ENCODE data around the gene P2RY13. TPM values are rescaled to one million over a fixed set of nuclear protein-coding genes. Genes with fewer than 3 reads are reported as not detected.
A peak's percentile ranks its signal among the peaks of the same experiment; 100 is the strongest.

Gene P2RY13
- total RNA-seq, 1 experiment from 2014 or later = not detected

DNA sequence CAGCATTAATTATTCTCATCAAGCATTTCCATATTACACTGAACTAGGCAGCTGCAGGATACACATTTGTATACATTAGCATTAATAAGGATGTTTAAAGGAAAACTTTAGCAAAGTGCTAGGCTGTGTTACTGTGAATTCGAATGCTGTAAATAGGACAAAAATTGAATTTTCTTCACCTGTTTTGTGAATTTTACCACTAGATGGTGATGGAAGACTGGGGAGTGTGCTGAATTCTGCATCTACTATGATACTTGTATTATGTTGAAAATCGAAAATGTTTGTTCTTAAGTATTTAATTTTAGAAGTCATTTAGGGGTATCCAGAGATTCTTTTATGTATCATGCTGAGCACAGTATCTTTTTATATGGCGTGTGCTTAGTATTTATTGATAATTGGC, 38.7 kb downstream of the P2RY13 start:
- CTCF ChIA-PET = no interaction called here
- peak; percentile 78 for DNase-seq
- H2AFZ ChIP-seq (ENCODE audit: low read length) = no peak overlapping the region
- H3F3A ChIP-seq (ENCODE audit: low read length, unreplicated experiment) = no peaks in the 10 kb centered on the region
- H3K4me1 ChIP-seq (ENCODE audit: insufficient read depth, low read length) = no peaks in the 10 kb centered on the region
- intact Hi-C loops (cut with micrococcal nuclease) = loop anchor here (1.0 to 2.0 kb wide), 8 partner anchors 15 to 628 kb away; no protein-coding TSS in a partner anchor
- H3K4me3 ChIP-seq (ENCODE audit: low read length) = no peak overlapping the region
- H3K9me3 ChIP-seq (ENCODE audit: low read length) = no peaks in the 10 kb centered on the region
- POLR2A ChIA-PET (ENCODE audit: unreplicated experiment) = no interaction called here
- TF ChIP-seq, protein P1, sequence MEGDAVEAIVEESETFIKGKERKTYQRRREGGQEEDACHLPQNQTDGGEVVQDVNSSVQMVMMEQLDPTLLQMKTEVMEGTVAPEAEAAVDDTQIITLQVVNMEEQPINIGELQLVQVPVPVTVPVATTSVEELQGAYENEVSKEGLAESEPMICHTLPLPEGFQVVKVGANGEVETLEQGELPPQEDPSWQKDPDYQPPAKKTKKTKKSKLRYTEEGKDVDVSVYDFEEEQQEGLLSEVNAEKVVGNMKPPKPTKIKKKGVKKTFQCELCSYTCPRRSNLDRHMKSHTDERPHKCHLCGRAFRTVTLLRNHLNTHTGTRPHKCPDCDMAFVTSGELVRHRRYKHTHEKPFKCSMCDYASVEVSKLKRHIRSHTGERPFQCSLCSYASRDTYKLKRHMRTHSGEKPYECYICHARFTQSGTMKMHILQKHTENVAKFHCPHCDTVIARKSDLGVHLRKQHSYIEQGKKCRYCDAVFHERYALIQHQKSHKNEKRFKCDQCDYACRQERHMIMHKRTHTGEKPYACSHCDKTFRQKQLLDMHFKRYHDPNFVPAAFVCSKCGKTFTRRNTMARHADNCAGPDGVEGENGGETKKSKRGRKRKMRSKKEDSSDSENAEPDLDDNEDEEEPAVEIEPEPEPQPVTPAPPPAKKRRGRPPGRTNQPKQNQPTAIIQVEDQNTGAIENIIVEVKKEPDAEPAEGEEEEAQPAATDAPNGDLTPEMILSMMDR (conservative IDR thresholded peaks at IDR 0.05; ENCODE audit: low read depth, low read length) = peak; percentile 91
- TF ChIP-seq EZH2phosphoT487 (IDR thresholded peaks at IDR 0.05; ENCODE audit: borderline replicate concordance, low read length) = no peak
- peaks cover 9% of the 10 kb centered on the region; the same call in 1 of the 2 replicates for H3K36me3 ChIP-seq (ENCODE audit: low read depth, low read length)
- ATAC-seq = peak; percentile 71
- H3K79me2 ChIP-seq (ENCODE audit: low read length) = no peaks in the 10 kb centered on the region
- no peak overlapping the region for H3K27ac ChIP-seq (ENCODE audit: low read length)
- no peak overlapping the region for H3K4me2 ChIP-seq (ENCODE audit: low read length)
- BruUV-seq (replicated peaks) = no TSS peak
- no peaks in the 10 kb centered on the region for H3K27me3 ChIP-seq (ENCODE audit: low read length)
- H3K9me2 ChIP-seq (replicated peaks; ENCODE audit: low read length) = no peaks in the 10 kb centered on the region
- H3K9ac ChIP-seq (ENCODE audit: low read length) = no peak overlapping the region
- no peaks in the 10 kb centered on the region for H4K20me1 ChIP-seq (ENCODE audit: low read length)

DNA sequence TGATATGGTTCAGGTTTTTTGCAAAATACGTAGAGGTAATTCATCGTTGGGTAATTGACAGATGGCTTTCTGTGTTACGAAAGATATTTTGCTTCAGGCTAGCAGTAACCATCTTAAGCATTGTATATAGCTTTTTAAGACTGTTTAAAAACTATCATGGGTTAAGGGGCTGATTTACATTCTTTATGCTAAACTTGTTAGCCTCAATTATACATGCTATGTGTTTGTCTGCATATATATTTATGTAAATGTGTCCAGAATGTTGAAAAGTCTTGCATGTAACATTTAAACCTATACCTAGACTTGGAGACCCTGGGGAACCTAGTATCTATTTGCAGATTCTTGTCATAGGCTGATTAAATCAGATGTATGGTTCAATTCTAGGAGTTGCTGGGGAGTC, 39.9 kb downstream of the P2RY13 start:
- Histone ChIP-seq H3K9ac (ENCODE audit: low read length) (no peak overlapping the region), H4K20me1 (ENCODE audit: low read length) (no peaks in the 10 kb centered on the region), H3K27me3 (ENCODE audit: low read length) (no peaks in the 10 kb centered on the region), H3K79me2 (ENCODE audit: low read length) (no peaks in the 10 kb centered on the region), H2AFZ (ENCODE audit: low read length) (no peak overlapping the region), H3K4me3 (ENCODE audit: low read length) (no peak overlapping the region), H3F3A (ENCODE audit: low read length, unreplicated experiment) (no peaks in the 10 kb centered on the region), H3K4me2 (ENCODE audit: low read length) (no peak overlapping the region), H3K9me2 (replicated peaks; ENCODE audit: low read length) (no peaks in the 10 kb centered on the region), H3K27ac (ENCODE audit: low read length) (no peak overlapping the region), H3K9me3 (ENCODE audit: low read length) (no peaks in the 10 kb centered on the region), H3K4me1 (ENCODE audit: insufficient read depth, low read length) (peaks cover 3% of the 10 kb centered on the region), H3K36me3 (ENCODE audit: low read depth, low read length) (peaks cover under 1% of the 10 kb centered on the region; the same call in 1 of the 2 replicates)
- no TSS peak for BruUV-seq (replicated peaks)
- ChIA-PET CTCF (no interaction called here), POLR2A (ENCODE audit: unreplicated experiment) (interaction anchor here (0.6 kb wide), 1 partner anchor 138 kb away, joined by 4 read pairs; no protein-coding TSS in a partner anchor)
- intact Hi-C loops (cut with micrococcal nuclease) = no loop called here
- DNase-seq (no peak), ATAC-seq (no peak)
- TF ChIP-seq EZH2phosphoT487 (IDR thresholded peaks at IDR 0.05; ENCODE audit: borderline replicate concordance, low read length) = no peak
- TF ChIP-seq EZH2 (IDR thresholded peaks at IDR 0.05; ENCODE audit: low read length, unreplicated experiment) = no peak
- TF ChIP-seq, protein P1 (conservative IDR thresholded peaks at IDR 0.05; ENCODE audit: low read depth, low read length) = no peak

DNA sequence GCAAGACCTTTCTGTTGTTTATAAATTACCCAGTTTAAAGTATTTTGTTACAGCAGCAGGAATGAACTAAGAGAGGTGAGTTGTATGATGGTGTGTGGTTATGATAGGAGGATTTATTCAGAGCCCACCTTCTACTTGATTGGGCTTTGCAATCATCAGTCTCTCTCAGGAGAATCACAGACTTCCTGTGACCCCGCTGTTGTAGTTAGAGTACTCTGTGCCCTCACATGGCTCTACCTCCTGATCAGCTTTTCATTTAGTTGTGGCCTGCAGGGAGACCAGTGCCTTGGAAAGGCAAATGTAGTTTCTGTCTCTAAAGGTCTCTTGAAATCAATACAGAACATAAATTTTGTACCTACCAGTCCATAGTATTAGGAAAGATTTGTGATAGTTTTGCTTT, 43.4 kb downstream of the P2RY13 start:
- Histone ChIP-seq H3K27ac (ENCODE audit: low read length) (no peak overlapping the region), H3K27me3 (ENCODE audit: low read length) (no peaks in the 10 kb centered on the region), H3K9me3 (ENCODE audit: low read length) (no peaks in the 10 kb centered on the region), H2AFZ (ENCODE audit: low read length) (no peak overlapping the region), H3K79me2 (ENCODE audit: low read length) (no peaks in the 10 kb centered on the region), H3K4me2 (ENCODE audit: low read length) (no peak overlapping the region), H4K20me1 (ENCODE audit: low read length) (no peaks in the 10 kb centered on the region), H3K4me1 (ENCODE audit: insufficient read depth, low read length) (peaks cover 18% of the 10 kb centered on the region), H3K4me3 (ENCODE audit: low read length) (no peak overlapping the region), H3F3A (ENCODE audit: low read length, unreplicated experiment) (no peaks in the 10 kb centered on the region), H3K9me2 (replicated peaks; ENCODE audit: low read length) (no peaks in the 10 kb centered on the region), H3K9ac (ENCODE audit: low read length) (no peak overlapping the region), H3K36me3 (ENCODE audit: low read depth, low read length) (no peaks in the 10 kb centered on the region)
- ATAC-seq (no peak), DNase-seq (no peak)
- CTCF ChIA-PET = no interaction called here
- intact Hi-C loops (cut with micrococcal nuclease) = no loop called here
- BruUV-seq (replicated peaks) = no TSS peak
- POLR2A ChIA-PET (ENCODE audit: unreplicated experiment) = no interaction called here
- no peak for TF ChIP-seq EZH2phosphoT487 (IDR thresholded peaks at IDR 0.05; ENCODE audit: borderline replicate concordance, low read length)
- TF ChIP-seq, protein P1 (conservative IDR thresholded peaks at IDR 0.05; ENCODE audit: low read depth, low read length) = no peak
- no peak for TF ChIP-seq EZH2 (IDR thresholded peaks at IDR 0.05; ENCODE audit: low read length, unreplicated experiment)

All from PC-3 (cell line).